H1 (cell line): Measurements from ENCODE around the gene GANC. TPM values are rescaled to one million over a fixed set of nuclear protein-coding genes. Genes with fewer than 3 reads are reported as not detected.

Experiments used
- CTCF ChIA-PET: fragments of 300-600 bp; sonication (Branson Sonifier 250); formaldehyde crosslinking; loops from one replicate; lab custom pipeline; 2021; ENCODE audit not compliant: partially characterized antibody; lab: Charles Lee
- POLR2A ChIA-PET: fragments of 300-600 bp; sonication (Branson Sonifier 250); formaldehyde crosslinking; loops from one replicate; lab custom pipeline; 2021; ENCODE audit warnings: inconsistent platforms; ENCODE audit not compliant: partially characterized antibody; lab: Charles Lee
- DNase-seq, 2 experiments: peaks; one replicate each; pipeline versions ENCODE4 v3.0.0 to v3.0.0-alpha.2; 2010 to 2022; ENCODE audit warnings: low spot score in 2 of 2, low read depth in 1 of 2, mixed read lengths in 1 of 2
- FAIRE-seq: peaks from 2 replicates; lab custom pipeline; 2011; peaks lifted over from hg19 to GRCh38; lab: Jason Lieb, UNC
- H2AFZ ChIP-seq: 2 replicates; pipeline ENCODE4 v1.8.1; 2012; ENCODE audit warnings: low read length, inconsistent platforms
- H2AK5ac ChIP-seq: 2 replicates; pipeline ENCODE4 v1.6.1; 2013; ENCODE audit warnings: low read depth, low read length
- H2BK120ac ChIP-seq: replicated peaks from 2 replicates; pipeline ENCODE3; 2013; ENCODE audit warnings: low read depth, low read length, inconsistent platforms
- H2BK12ac ChIP-seq: 2 replicates; pipeline ENCODE4 v1.6.1; 2013; ENCODE audit warnings: low read depth, low read length
- H2BK15ac ChIP-seq: 2 replicates; pipeline ENCODE4 v1.6.1; 2013; ENCODE audit warnings: low read length
- H2BK20ac ChIP-seq: 2 replicates; pipeline ENCODE4 v1.6.1; 2013; ENCODE audit warnings: low read length
- H2BK5ac ChIP-seq: 2 replicates; pipeline ENCODE4 v1.6.1; 2013; ENCODE audit warnings: low read depth, low read length
- H3K14ac ChIP-seq: 2 replicates; pipeline ENCODE4 v1.6.1; 2013; ENCODE audit warnings: inconsistent platforms; ENCODE audit not compliant: insufficient read length
- H3K18ac ChIP-seq: 2 replicates; pipeline ENCODE4 v1.6.1; 2013; ENCODE audit warnings: low read length; ENCODE audit errors: extremely low read depth
- H3K23ac ChIP-seq: 2 replicates; pipeline ENCODE4 v1.6.1; 2013; ENCODE audit warnings: inconsistent platforms; ENCODE audit not compliant: insufficient read length
- H3K23me2 ChIP-seq: 2 replicates; pipeline ENCODE4 v1.6.1; 2013; ENCODE audit warnings: low read depth, low read length
- H3K27ac ChIP-seq: 2 replicates; pipeline ENCODE4 v1.6.1; 2011; ENCODE audit warnings: low read depth, low read length, inconsistent platforms
- H3K27me3 ChIP-seq, 4 experiments: replicated peaks in 1 of 4; 1 replicate in 1 of 4; 2 replicates in 3 of 4; pipeline versions ENCODE4 v1.6.1 to v1.8.1; 2011 to 2013; ENCODE audit warnings: low read length in 3 of 4, mild to moderate bottlenecking in 3 of 4, inconsistent platforms in 2 of 4, mixed read lengths in 2 of 4, moderate library complexity in 1 of 4; ENCODE audit not compliant: control insufficient read depth in 3 of 4, insufficient read depth in 3 of 4; ENCODE audit errors: extremely low read depth in 1 of 4
- H3K36me3 ChIP-seq, 4 experiments: 2 replicates each; pipeline versions ENCODE4 v1.6.1 to v1.8.1; 2011 to 2013; ENCODE audit warnings: mild to moderate bottlenecking in 4 of 4, low read length in 3 of 4, moderate library complexity in 2 of 4, control low read depth in 1 of 4, inconsistent platforms in 1 of 4; ENCODE audit not compliant: insufficient read depth in 4 of 4, control insufficient read depth in 2 of 4
- H3K4ac ChIP-seq: replicated peaks from 2 replicates; pipeline ENCODE3; 2013; ENCODE audit warnings: low read length, low read depth, mixed read lengths, inconsistent platforms; ENCODE audit not compliant: insufficient read length
- H3K4me1 ChIP-seq, 4 experiments: replicated peaks in 1 of 4; 1 replicate in 1 of 4; 2 replicates in 3 of 4; pipeline versions ENCODE4 v1.6.1 to v1.8.1; 2011 to 2013; ENCODE audit warnings: low read length in 3 of 4, inconsistent platforms in 2 of 4, mixed read lengths in 1 of 4; ENCODE audit not compliant: insufficient read depth in 4 of 4, control insufficient read depth in 3 of 4
- H3K4me2 ChIP-seq, 2 experiments: 2 replicates each; pipeline versions ENCODE4 v1.6.1 to v1.8.1; 2011 to 2013; ENCODE audit warnings: low read depth in 2 of 2, low read length in 2 of 2, control low read depth in 1 of 2, inconsistent platforms in 1 of 2, mild to moderate bottlenecking in 1 of 2; ENCODE audit not compliant: insufficient read depth in 1 of 2
- H3K4me3 ChIP-seq, 4 experiments: fragments of 200-600, 300-600 bp in 1 of 4; sonication (generic), shearing (Covaris generic), sonication (Bioruptor Twin) in 1 of 4; 2 replicates each; pipeline versions ENCODE4 v1.5.1 to v1.8.1; 2011 to 2016; ENCODE audit warnings: low read length in 4 of 4, low read depth in 3 of 4, control low read depth in 2 of 4, inconsistent platforms in 2 of 4, mild to moderate bottlenecking in 2 of 4, mixed read lengths in 1 of 4, moderate library complexity in 1 of 4; ENCODE audit not compliant: insufficient read depth in 2 of 4; ENCODE audit errors: extremely low read depth in 1 of 4
- H3K56ac ChIP-seq: replicated peaks from 2 replicates; pipeline ENCODE3; 2013; ENCODE audit warnings: low read depth, mild to moderate bottlenecking, mixed read lengths, low read length, inconsistent platforms; ENCODE audit not compliant: insufficient read length
- H3K79me1 ChIP-seq: 2 replicates; pipeline ENCODE4 v1.6.1; 2013; ENCODE audit warnings: low read depth, low read length, control low read depth
- H3K79me2 ChIP-seq, 2 experiments: 2 replicates each; pipeline versions ENCODE4 v1.6.1 to v1.8.1; 2012 to 2013; ENCODE audit warnings: low read length in 2 of 2, mild to moderate bottlenecking in 2 of 2, inconsistent platforms in 1 of 2; ENCODE audit not compliant: insufficient read depth in 2 of 2, control insufficient read depth in 1 of 2
- H3K9ac ChIP-seq, 4 experiments: replicated peaks in 1 of 4; 1 replicate in 1 of 4; 2 replicates in 3 of 4; pipeline versions ENCODE4 v1.6.1 to v1.8.1; 2011 to 2013; ENCODE audit warnings: low read depth in 3 of 4, low read length in 3 of 4, control low read depth in 2 of 4, mild to moderate bottlenecking in 2 of 4, moderate library complexity in 2 of 4, inconsistent platforms in 1 of 4; ENCODE audit errors: extremely low read depth in 1 of 4
- H3K9me3 ChIP-seq, 2 experiments: 2 replicates each; pipeline versions ENCODE4 v1.6.1 to v1.8.1; 2012 to 2013; ENCODE audit warnings: mild to moderate bottlenecking in 2 of 2, moderate library complexity in 2 of 2, control low read depth in 1 of 2, inconsistent platforms in 1 of 2, low read depth in 1 of 2, low read length in 1 of 2, mixed read lengths in 1 of 2; ENCODE audit not compliant: insufficient read depth in 2 of 2
- H4K20me1 ChIP-seq, 2 experiments: replicated peaks in 1 of 2; 2 replicates each; pipeline versions ENCODE3 to v1.8.1; 2011 to 2013; ENCODE audit warnings: inconsistent platforms in 2 of 2, low read length in 2 of 2, mild to moderate bottlenecking in 1 of 2; ENCODE audit not compliant: insufficient read depth in 2 of 2, control insufficient read depth in 1 of 2
- H4K5ac ChIP-seq: 2 replicates; pipeline ENCODE4 v1.6.1; 2013; ENCODE audit warnings: low read length, low read depth, mixed read lengths, inconsistent platforms; ENCODE audit not compliant: insufficient read length
- H4K8ac ChIP-seq: 2 replicates; pipeline ENCODE4 v1.8.0; 2013; ENCODE audit warnings: mild to moderate bottlenecking, moderate library complexity, low read length, inconsistent platforms; ENCODE audit not compliant: insufficient read depth; ENCODE audit errors: extremely low read depth
- H4K91ac ChIP-seq: replicated peaks from 2 replicates; pipeline ENCODE3; 2013; ENCODE audit warnings: low read length, mixed read lengths, inconsistent platforms; ENCODE audit not compliant: insufficient read length
- CHD7 ChIP-seq: fragments of 300-600 bp; sonication (generic); IDR thresholded peaks from 2 replicates; pipeline ENCODE4 v1.7.1; 2012; ENCODE audit warnings: low read length, moderate library complexity, mild to moderate bottlenecking, inconsistent platforms; ENCODE audit not compliant: insufficient replicate concordance
- WGBS, 2 experiments: shearing (Covaris generic) in 1 of 2; methylation state at CpG; one replicate each; pipeline versions ENCODE4 v1.1.6 to v1.1.7; 2013 to 2015; ENCODE audit warnings: low lambda C conversion rate in 2 of 2, mixed read lengths in 2 of 2, inconsistent platforms in 1 of 2, low coverage in 1 of 2, missing lambda C conversion rate in 1 of 2; ENCODE audit not compliant: insufficient replicate concordance in 2 of 2, insufficient coverage in 1 of 2, insufficient read length in 1 of 2; ENCODE audit errors: extremely low coverage in 1 of 2, missing lambda C conversion rate in 1 of 2; 5-methylcytosine and 5-hydroxymethylcytosine counted together
- polyA plus RNA-seq, 7 experiments: library from polyadenylated mRNA; depleted of rRNA in 3 of 7; stranded (reverse) in 5 of 7; unstranded in 2 of 7; fragments of >200 nt in 5 of 7; fragments of 200-250 nt in 2 of 7; gene quantifications; 1 replicate in 5 of 7; 2 replicates in 1 of 7; 4 replicates in 1 of 7; pipeline versions ENCODE4 v1.2.1 to v1.2.3, GENCODE V29; 2011 to 2013; ENCODE audit warnings: missing spikeins in 2 of 7, mixed read lengths in 2 of 7
- total RNA-seq: library from RNA; stranded (reverse); fragmentation: NEBNext Ultra II Directional; extraction: Animal tissue kit (Norgen Biotek cat#: 25700); gene quantifications from 2 replicates; pipeline ENCODE4 v1.2.1, GENCODE V29; 2021

The GANC gene
- total and polyA plus RNA-seq, 2 of the 8 experiments (the other 6 are each of a cell fraction or from before 2014, with no cell fraction given) = 6.8 to 14.4 TPM

DNA sequence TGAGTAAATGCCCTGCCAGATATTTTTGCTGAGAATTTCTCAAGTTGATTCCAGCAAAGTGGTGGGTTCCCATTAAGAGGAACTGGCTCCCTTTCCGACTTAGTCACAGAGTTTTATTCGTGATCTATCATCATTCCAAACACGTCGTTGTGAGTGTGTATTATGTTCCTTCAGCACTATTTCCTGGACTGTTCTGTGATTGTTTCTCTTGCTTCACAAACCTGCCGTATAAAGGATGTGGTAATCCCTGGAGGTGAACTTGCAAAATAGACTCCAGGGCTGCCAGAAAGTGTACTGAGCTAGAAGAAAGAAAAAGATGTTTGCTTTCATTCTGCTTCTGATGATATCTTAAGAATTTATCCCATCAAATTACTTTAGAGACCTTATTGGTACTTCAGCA, 71.8 kb downstream of the GANC start:
- Histone ChIP-seq H3K4me1 (no peaks in the 10 kb centered on the region), H2AFZ (no peak overlapping the region), H4K8ac (no peak overlapping the region), H2BK12ac (no peak overlapping the region), H3K79me1 (no peaks in the 10 kb centered on the region), H3K14ac (no peak overlapping the region), H3K18ac (no peak overlapping the region), H2BK15ac (no peak overlapping the region), H4K91ac (no peak overlapping the region), H3K9me3 (no peaks in the 10 kb centered on the region), H3K56ac (no peak overlapping the region), H3K36me3 (no peaks in the 10 kb centered on the region), H3K27ac (no peak overlapping the region), H4K5ac (no peak overlapping the region), H2BK120ac (no peak overlapping the region), H3K23ac (no peak overlapping the region), H4K20me1 (no peaks in the 10 kb centered on the region), H3K4ac (no peak overlapping the region), H3K4me2 (no peak overlapping the region), H3K27me3 (no peaks in the 10 kb centered on the region), H2BK5ac (no peak overlapping the region), H3K9ac (no peak overlapping the region), H2AK5ac (no peak overlapping the region), H3K23me2 (no peaks in the 10 kb centered on the region), H3K4me3 (no peak overlapping the region), H3K79me2 (no peaks in the 10 kb centered on the region), H2BK20ac (no peak overlapping the region)
- WGBS, 2 experiments = 80% methylated on average over 5 of the region's 5 CpGs; no CpG with 5 or more reads in 1 of the 2 experiments
- POLR2A ChIA-PET = no interaction called here
- CTCF ChIA-PET = no interaction called here
- FAIRE-seq = no peak
- no peak for DNase-seq
- TF ChIP-seq CHD7 = no peak
